Fibroblast of skin of left biceps (primary cell): ENCODE measurements around the gene HTR3D.
A peak's percentile ranks its signal among the peaks of the same experiment; 100 is the strongest.
"Not testable (repeated sequence)": the region's sequence is repeated elsewhere in the genome, so short reads cannot be mapped to it uniquely, and the experiment has no call there.

Source experiments
- DNase-seq, 2 experiments: peaks; one replicate each; pipeline ENCODE4 v3.0.0-alpha.2; 2013; ENCODE audit warnings: low read depth in 2 of 2

Gene HTR3D

DNA sequence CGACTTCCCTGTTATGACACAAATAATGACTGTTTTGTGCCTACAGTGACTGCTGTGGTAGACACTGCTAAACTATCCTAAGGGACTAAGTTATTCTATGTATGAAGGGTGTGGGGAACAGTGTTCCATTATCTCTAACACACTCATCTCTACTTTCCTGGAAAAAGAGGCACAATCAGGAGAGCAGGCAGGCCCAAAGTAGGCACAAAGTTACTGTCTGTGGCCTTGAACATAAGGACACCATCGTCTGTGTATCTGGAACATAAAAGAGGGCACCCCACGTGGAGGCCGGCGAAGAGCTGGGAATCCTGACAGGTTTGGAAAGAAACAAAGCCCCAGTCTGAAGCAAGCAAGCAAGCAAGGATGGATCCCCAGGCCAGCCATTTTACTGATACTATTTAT lies 15.4 kb upstream of the HTR3D start:
- no peak for DNase-seq

- DNase-seq: no peak
These were observed 14.5 kb upstream of the HTR3D start for GRCh38 chr3:184016811-184017671.

DNA sequence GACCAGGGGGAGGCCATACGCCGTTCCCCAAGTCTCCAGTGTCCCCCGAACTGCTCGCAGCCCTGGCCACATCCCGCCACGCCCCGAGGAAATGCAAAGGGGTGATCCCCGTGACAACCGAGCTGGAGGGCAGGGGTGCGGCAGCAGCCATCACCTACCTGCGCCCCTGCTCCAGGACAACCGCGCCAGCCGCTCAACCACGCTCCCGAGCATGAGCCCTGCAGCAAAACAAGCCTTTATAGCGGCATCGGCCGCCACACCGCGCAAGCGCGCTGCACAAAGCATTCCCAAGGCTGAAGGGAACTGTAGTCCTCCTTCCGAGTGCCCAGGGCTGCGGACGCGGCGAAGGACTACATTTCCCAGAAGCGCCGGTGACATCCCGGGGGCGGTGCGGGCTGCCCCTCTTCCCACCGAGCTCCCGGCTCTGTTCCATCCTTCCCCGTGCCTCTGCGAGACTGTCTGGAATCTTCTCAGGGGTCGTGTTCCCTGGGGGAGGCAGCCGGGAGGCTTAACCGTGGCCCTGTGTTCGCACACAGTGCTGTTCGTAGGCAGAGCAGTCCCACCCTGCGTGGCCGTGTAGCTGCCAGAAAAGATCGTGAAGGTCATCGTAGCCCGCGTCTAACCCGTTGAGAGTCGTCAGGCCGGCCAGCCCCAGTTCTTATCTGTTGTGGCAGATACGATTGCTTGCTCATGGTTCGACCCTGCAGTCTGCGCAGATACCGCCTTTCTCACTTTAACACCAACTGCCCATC lies 13.7 kb upstream of the HTR3D start, which contains the start of gene ABCC5:
Gene ABCC5 (minus strand): TSS at position 213 of the 752 bp plus-strand sequence. CDS start 3,492 bp downstream, outside the sequence.
- peak; percentile 79 to 80 for DNase-seq

DNA sequence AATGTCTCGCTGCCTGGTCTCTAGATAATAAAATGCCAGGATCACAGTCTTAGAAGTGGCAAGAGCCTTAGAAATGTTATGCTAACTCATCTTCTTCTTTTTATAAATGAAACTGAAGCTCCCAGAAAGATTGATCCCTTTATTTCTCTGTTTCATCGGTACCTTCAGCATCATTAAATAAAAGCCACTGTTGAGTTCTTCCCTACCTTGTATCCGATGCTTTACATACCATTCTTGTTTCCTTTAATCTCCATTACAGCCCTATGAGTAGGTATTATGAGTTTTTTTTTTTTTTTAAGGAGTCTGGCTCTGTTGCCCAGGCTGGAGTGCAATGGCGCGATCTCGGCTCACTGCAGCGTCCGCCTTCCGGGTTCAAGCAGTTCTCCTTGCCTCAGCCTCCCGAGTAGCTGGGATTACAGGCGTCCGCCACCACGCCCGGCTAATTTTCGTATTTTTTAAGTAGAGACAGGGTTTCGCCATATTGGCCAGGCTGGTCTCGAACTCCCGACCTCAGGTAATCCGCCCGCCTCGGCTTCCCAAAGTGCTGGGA lies 13.0 kb upstream of the HTR3D start:
- no peak for DNase-seq

GRCh38 chr3:184022323-184022722 lies 9.2 kb upstream of the HTR3D start:
- DNase-seq: no peak

DNA sequence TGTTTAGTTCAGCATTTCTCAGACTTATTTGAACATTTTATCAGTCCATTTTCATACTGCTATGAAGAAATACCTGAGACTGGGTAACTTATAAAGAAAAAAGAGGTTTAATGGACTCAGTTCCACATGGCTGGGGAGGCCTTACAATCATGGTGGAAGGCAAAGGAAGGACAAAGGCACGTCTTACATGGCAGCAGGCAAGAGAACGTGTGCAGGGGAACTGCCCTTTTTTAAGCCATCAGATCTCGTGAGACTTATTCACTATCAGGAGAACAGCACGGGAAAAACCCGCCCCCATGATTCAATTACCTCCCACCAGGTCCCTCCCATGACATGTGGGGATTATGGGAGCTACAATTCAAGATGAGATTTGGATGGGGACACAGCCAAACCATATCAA lies 6.3 kb upstream of the HTR3D start:
- not testable (repeated sequence) for DNase-seq

- not testable (repeated sequence) for DNase-seq
These were observed 3.2 kb upstream of the HTR3D start for GRCh38 chr3:184028275-184028890.

DNA sequence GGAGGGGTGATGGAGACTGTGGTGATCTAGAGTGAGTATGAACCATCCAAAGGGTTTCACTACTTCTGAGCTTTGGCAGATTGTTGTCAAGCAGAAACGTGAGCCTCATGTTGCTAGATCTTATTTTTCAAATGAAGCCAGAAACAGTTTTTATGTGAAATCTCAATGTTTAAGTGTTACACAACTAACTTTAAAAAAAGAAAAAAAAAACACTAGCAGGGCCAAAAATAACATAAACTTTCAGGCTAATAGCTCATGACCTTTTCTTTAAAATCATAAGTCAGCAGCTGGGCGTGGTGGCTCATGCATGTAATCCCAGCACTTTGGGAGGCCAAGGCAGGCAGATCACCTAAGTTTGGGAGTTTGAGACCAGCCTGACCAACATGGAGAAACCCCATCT lies 2.1 kb upstream of the HTR3D start:
- DNase-seq: no peak

DNA sequence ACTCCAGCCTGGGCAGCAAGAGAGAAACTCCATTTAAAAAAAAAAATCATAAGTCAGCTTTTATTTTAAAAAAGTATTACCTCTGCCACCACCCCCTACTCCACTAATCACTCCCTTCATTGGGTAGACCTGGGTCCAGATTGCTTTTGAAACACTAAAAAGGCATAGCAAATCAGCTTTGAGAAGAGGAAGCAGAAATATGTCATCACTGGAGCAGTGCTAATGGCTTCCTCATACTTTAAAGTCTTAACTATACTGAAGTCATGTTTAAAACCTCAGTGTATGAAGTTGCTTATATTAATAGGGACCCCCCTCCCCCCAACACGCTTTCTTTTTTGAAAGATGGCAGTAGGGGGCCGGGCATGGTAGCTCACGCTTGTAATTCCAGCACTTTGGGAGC lies 1.0 kb upstream of the HTR3D start:
- DNase-seq: no peak

DNA sequence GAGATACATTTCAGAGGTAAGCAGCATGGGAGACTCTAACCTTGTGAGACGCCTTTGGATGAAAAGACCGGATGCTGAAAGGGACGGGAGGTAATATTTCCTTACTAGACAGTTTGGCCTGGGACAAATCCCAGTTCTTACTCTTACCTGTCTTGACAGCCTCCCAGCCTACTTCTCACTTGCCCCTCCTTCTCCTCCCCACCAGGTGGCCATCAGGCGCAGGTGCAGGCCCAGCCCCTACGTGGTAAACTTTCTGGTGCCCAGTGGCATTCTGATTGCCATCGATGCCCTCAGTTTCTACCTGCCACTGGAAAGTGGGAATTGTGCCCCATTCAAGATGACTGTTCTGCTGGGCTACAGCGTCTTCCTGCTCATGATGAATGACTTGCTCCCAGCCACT lies 6.3 kb downstream of the HTR3D start:
- no peak for DNase-seq

DNA sequence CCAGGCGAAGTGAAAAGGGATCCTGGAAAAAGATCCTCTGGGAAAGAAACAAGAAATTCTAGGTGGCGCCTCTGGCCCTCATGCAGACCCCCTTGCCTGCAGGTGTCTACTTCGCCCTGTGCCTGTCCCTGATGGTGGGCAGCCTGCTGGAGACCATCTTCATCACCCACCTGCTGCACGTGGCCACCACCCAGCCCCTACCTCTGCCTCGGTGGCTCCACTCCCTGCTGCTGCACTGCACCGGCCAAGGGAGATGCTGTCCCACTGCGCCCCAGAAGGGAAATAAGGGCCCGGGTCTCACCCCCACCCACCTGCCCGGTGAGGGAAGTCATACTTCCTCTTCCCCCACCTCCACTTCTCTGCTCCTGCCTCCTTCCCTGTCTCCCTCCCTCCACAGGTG lies 6.8 kb downstream of the HTR3D start:
- not testable (repeated sequence) for DNase-seq

DNA sequence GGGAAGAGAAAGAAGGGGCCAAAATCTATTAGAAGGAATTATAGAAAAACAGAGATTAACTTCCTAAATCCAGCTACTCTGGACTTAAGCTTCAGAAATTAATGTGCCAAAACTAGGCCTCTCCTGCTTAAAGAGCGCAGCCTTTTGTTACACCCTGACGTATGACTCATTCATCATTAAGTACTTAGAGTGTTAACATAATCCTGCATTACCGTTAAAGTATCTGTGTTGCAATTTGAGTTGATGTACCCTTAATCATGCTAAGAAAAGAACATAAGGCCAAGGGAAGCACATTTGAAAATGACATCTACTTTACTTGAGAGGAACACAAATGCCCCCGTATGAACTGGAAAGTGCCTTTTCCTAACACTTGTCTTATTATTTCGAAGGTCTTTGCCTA lies 7.9 kb downstream of the HTR3D start:
- DNase-seq: no peak

DNA sequence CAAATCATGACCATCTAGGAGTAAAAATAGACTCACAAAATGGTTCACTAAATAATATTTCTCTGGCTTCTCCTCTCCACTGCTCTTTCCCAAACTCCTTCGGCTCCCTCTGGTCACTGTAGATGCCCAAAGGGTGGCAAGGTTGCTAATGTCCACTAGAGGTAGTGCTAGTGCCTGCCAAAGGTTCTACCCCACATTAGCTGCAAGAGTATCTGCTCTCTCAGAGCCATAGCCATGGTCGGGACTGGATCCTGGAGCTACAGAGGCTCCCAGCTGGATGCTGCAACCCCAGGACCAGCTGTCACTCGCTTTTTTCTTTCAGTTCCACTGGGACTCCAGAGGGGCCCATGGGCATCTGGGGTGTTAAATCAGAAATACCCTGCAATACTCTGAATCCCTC lies 8.5 kb downstream of the HTR3D start:
- no peak for DNase-seq

DNA sequence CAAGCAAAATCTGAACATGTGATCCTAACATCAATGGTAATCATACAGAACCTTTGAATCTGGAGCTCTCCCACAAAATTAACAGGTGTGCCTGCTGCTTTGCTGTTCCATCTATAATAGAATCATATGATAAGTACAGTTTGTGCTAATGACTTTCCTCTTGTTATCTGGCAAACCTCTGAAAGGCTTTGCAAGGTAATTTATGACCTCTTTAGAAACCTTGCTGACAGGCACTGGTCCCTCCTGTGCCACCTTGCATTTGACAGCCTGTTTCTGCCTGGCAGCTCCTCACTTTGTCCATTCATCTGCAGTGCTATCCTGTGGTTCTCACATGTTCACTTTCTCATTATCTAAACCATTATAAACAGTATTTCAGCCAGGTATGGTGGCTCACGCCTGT lies 11.1 kb downstream of the HTR3D start:
- DNase-seq: no peak

DNA sequence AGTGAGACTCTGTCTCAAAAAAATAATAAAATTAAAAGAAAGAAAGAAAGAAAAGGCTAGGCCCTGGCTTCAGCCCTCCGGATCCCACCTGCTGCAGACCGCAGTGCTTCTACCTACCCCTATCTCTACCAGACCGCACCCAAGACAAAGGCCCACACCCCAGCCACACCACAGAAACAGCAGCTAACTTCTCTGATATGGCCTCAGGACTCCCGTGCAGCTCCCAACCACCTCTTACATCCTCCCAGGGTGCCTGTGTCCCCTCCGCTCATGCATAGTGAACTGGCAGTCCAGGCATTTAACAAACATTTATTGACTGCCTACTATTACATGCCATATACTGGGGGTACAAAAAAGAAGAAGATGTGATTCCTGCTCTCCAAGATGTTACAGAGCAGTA lies 14.5 kb downstream of the HTR3D start:
- DNase-seq: no peak

GRCh38 chr3:184050217-184050847 lies 18.8 kb downstream of the HTR3D start:
- no peak for DNase-seq

DNA sequence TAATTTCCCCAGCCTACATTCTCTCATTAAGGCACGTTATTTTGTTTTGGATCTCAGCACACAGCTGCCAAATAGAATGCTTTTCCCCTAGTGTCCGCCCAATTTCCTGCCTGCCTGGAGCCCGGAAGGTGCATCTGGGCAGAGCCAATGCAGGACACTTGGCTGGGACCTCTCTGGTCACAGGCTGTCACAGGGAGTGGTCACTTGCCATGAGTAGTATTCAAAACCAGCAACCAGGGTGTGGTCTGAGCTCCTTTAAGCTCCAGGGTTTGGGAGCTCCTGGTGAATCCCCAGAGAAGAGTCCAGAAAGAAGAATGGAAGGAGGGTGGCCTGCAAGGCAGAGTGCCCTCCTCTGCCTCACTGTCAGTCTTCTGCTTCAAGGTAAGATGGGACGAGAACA lies 21.2 kb downstream of the HTR3D start, which contains the start of gene HTR3C:
Gene HTR3C (plus strand): TSS at position 281 of the 400 bp plus-strand sequence. CDS start 34 bp downstream, at position 315.
- no peak for DNase-seq

DNA sequence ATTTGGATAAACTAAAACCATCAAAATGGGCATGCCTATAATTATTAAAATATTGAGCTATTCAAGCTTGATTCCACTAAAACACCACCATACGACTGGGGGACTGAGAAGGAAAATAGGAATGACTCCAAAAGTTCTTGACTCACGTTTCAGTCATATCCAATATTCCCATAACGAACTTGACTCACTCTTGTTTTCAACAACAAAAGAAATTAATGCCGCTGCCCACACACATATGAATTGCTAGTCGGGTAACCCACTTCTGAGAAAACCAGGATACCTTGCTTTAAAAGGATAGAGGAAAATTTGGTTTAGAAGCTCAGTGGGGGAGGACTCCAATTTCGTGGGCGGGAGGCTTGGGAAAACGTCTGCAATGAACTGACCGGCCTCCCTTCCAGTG lies 26.5 kb downstream of the HTR3D start:
- DNase-seq: peak; percentile 6 to 19

- no peak for DNase-seq
These were observed 27.9 kb downstream of the HTR3D start for GRCh38 chr3:184059424-184059823.

DNA sequence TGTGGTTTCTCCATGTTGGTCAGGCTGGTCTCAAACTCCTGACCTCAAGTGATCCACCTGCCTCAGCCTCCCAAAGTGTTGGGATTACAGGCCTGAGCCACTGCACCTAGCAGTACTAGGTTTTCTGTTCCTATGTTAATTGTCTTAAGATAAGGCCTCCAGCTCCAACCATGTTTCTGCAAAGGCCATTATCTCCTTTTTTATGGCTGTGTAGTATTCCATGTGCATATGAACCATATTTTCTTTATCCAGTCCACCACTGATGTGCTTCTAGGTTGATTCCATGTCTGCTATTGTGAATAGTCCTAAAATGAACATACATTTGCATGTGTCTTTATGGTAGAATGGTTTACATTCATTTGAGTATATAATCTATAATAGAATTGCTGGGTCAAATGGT lies 31.1 kb downstream of the HTR3D start:
- DNase-seq: no peak

DNA sequence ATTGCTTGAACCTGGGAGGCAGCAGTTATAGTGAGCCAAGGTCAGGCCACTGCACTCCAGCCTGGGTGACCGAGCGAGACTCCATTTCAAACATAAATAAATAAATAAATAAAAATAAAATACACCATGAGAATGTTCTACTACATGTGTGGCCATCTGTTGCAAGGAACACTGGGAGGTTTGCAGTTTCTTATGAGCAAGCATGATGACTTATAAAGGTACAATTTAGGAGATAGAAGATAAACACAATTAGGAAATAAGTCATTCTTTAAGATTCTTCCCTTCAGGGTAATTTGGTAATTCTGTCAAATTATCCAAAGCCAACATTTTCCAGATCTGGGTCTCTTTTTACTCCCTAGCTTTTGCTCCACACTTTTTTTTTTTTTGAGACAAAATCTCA lies 34.7 kb downstream of the HTR3D start:
- no peak for DNase-seq
